ENCODE results near the gene NDUFB11. TPM values are rescaled to one million over a fixed set of nuclear protein-coding genes. Genes with fewer than 3 reads are reported as not detected.

Gene NDUFB11
- total and polyA plus RNA-seq, 2 donors (not counting 3 experiments of a cell fraction or from before 2014, with no cell fraction given) = 65.2 to 88.0 TPM

- Histone ChIP-seq H3K9me3 (replicated peaks; ENCODE audit: control insufficient read depth, insufficient read depth, low read length) (no peaks in the 10 kb centered on the region), H3K27ac (ENCODE audit: insufficient read depth, low read depth, low read length) (no peak overlapping the region), H3K79me2 (ENCODE audit: control insufficient read depth, insufficient read depth, low read length) (peaks cover 9% of the 10 kb centered on the region), H3K4me1 (ENCODE audit: control insufficient read depth, extremely low read depth, insufficient read depth, low read length) (no peaks in the 10 kb centered on the region), H3K36me3 (ENCODE audit: control insufficient read depth in 2 of 2, extremely low read depth in 1 of 2, insufficient read depth in 2 of 2, low read length in 2 of 2) (peaks cover 0 to 35% of the 10 kb centered on the region in 2 experiments), H3K27me3 (ENCODE audit: control insufficient read depth in 2 of 2, insufficient read depth in 2 of 2, low read length in 2 of 2) (no peaks in the 10 kb centered on the region), H3K4me3 (replicated peaks in 1 of 3; ENCODE audit: insufficient read depth in 1 of 3, low read depth in 1 of 3, low read length in 3 of 3) (no peak overlapping the region), H3K4me2 (ENCODE audit: insufficient read depth, low read length) (no peak overlapping the region), H2AFZ (ENCODE audit: low read depth, low read length) (no peak overlapping the region), H3K9ac (replicated peaks; ENCODE audit: extremely low read depth, insufficient read depth, low read length) (no peak overlapping the region), H3K9me1 (replicated peaks; ENCODE audit: control insufficient read depth, extremely low read depth, insufficient read depth, low read length) (no peaks in the 10 kb centered on the region), H4K20me1 (replicated peaks; ENCODE audit: control insufficient read depth, extremely low read depth, insufficient read depth, low read length) (no peaks in the 10 kb centered on the region)
- dilution Hi-C loops (cut with MboI; ENCODE audit: extremely low pct_ligation_motif_present, low sequenced_read_pairs) (no loop called here), intact Hi-C loops (cut with micrococcal nuclease) (no loop called here)
- BruUV-seq (replicated peaks) = no TSS peak
- DNase-seq (ENCODE audit: low read depth, low spot score) = no peak
- FAIRE-seq = no peak
- ChIA-PET POLR2A (interaction anchor here (0.6 kb wide), 1 partner anchor 64 kb away, joined by 3 read pairs; no protein-coding TSS in a partner anchor), CTCF (no interaction called here)
- TF ChIP-seq MAX (IDR thresholded peaks at IDR 0.05; ENCODE audit: insufficient read depth, insufficient read length) (no peak), GATA2 (IDR thresholded peaks at IDR 0.05; ENCODE audit: insufficient read depth, insufficient read length, low read depth, low read length) (no peak), EZH2 (IDR thresholded peaks at IDR 0.05; ENCODE audit: borderline replicate concordance, low read depth, low read length, severe bottlenecking) (no peak), POLR2AphosphoS5 (IDR thresholded peaks at IDR 0.05; ENCODE audit: insufficient read depth, low read depth, low read length) (no peak), CTCF (IDR thresholded peaks at IDR 0.05; ENCODE audit: extremely low read depth in 1 of 2, insufficient read depth in 1 of 2, low read depth in 1 of 2, low read length in 2 of 2) (no peak), MYC (IDR thresholded peaks at IDR 0.05; ENCODE audit: low read depth, low read length) (no peak), JUN (IDR thresholded peaks at IDR 0.05; ENCODE audit: borderline replicate concordance, insufficient read depth, insufficient read length, low read depth) (no peak), POLR2A (IDR thresholded peaks at IDR 0.05; ENCODE audit: low read depth, low read length) (no peak)
Observed at GRCh38 chrX:47169273-47169672, 24.8 kb upstream of the NDUFB11 start.
